Hepatocyte (in vitro differentiated cells): ENCODE data around the gene TTC7B.

Experiments used
- EZH2 ChIP-seq: fragments of 200-600 bp; sonication (generic); IDR thresholded peaks from 2 replicates; pipeline ENCODE4 v1.6.1; 2016; ENCODE audit warnings: antibody characterized with exemption, mild to moderate bottlenecking, borderline replicate concordance
- EZH2phosphoT487 ChIP-seq: fragments of 200-600 bp; sonication (generic); IDR thresholded peaks from one replicate; pipeline ENCODE4 v1.6.1; 2018; ENCODE audit warnings: antibody characterized with exemption, mild to moderate bottlenecking, low read depth, moderate library complexity; ENCODE audit not compliant: unreplicated experiment, severe bottlenecking
- TF ChIP-seq, protein P1 (sequence below): fragments of 200-600 bp; sonication (generic); IDR thresholded peaks from 2 replicates; pipeline ENCODE4 v1.5.1; 2016; ENCODE audit warnings: antibody characterized with exemption, mild to moderate bottlenecking; ENCODE audit not compliant: poor library complexity

DNA sequence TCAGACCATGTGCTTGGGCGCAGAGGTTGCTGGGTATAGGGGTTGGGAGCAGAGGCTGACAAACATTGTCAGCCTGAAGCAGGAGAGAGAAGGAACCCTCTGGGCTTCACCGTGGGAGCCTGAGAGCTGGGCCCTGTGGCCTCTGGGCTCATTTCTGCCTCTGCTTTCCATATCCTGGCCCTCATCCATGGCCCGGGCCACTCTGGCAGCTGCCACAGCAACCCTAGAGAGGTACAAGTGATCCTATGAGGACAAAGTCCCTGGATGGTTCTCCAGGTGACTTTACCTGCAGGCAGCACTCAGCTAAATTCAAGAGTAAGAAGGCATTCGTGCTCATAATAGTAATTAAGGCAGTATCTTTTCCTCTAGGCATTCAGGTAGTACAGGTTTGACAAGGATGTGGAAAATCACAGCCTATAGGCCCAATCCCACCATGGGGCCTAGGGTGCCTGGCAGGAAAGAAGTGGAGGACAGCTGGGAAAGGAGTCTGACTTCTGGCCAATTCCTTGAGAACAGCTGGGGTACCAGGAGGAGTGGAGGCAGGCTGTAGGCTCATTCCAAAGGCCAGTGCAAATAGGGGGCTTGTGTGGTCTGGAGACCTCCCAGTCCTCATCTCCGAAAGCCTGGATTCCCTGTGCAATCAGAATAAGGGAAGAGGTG lies 3.6 kb upstream of the TTC7B start:
- TF ChIP-seq, protein P1, sequence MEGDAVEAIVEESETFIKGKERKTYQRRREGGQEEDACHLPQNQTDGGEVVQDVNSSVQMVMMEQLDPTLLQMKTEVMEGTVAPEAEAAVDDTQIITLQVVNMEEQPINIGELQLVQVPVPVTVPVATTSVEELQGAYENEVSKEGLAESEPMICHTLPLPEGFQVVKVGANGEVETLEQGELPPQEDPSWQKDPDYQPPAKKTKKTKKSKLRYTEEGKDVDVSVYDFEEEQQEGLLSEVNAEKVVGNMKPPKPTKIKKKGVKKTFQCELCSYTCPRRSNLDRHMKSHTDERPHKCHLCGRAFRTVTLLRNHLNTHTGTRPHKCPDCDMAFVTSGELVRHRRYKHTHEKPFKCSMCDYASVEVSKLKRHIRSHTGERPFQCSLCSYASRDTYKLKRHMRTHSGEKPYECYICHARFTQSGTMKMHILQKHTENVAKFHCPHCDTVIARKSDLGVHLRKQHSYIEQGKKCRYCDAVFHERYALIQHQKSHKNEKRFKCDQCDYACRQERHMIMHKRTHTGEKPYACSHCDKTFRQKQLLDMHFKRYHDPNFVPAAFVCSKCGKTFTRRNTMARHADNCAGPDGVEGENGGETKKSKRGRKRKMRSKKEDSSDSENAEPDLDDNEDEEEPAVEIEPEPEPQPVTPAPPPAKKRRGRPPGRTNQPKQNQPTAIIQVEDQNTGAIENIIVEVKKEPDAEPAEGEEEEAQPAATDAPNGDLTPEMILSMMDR = no peak
- TF ChIP-seq EZH2 (no peak), EZH2phosphoT487 (no peak)
